HG03045 (cell line): ENCODE results near the gene GRIA2.
"Not testable (repeated sequence)": the region's sequence is repeated elsewhere in the genome, so short reads cannot be mapped to it uniquely, and the experiment has no call there.

Experiments
- ATAC-seq: cut with Tn5 transposase; IDR thresholded peaks from one replicate; pipeline ENCODE4 v1.9.1; 2021; ENCODE audit warnings: mild to moderate bottlenecking, moderate library complexity; ENCODE audit not compliant: unreplicated experiment

Gene GRIA2

GRCh38 chr4:157220371-157220881 is at the start of gene GRIA2:
TSS of gene GRIA2 (plus strand) at chr4:157220728. CDS start at chr4:157221043, 315 bp downstream.
- ATAC-seq: no peak

GRCh38 chr4:157172011-157172410 is 48.5 kb upstream of the GRIA2 start:
- ATAC-seq: no peak

- not testable (repeated sequence) for ATAC-seq
These were observed 40.3 kb upstream of the GRIA2 start for GRCh38 chr4:157180268-157180667.

- no peak for ATAC-seq
These were observed 36.2 kb upstream of the GRIA2 start for GRCh38 chr4:157184300-157184699.

GRCh38 chr4:157185363-157185762 is 35.2 kb upstream of the GRIA2 start:
- no peak for ATAC-seq

- no peak for ATAC-seq
These were observed 25.2 kb upstream of the GRIA2 start for GRCh38 chr4:157195374-157195773.

- no peak for ATAC-seq
These were observed 24.5 kb upstream of the GRIA2 start for GRCh38 chr4:157196046-157196445.

GRCh38 chr4:157204634-157205244 is 15.8 kb upstream of the GRIA2 start:
- peak; percentile 66 for ATAC-seq

GRCh38 chr4:157217708-157218107 is 2.8 kb upstream of the GRIA2 start:
- no peak for ATAC-seq

- no peak for ATAC-seq
These were observed 687 bp upstream of the GRIA2 start for GRCh38 chr4:157219711-157220370.

GRCh38 chr4:157221426-157221894 is 932 bp downstream of the GRIA2 start:
- ATAC-seq: no peak

- ATAC-seq: no peak
These were observed 1.6 kb downstream of the GRIA2 start for GRCh38 chr4:157221895-157222770.

GRCh38 chr4:157222771-157223160 is 2.2 kb downstream of the GRIA2 start:
- ATAC-seq: no peak

GRCh38 chr4:157223456-157223855 is 2.9 kb downstream of the GRIA2 start:
- ATAC-seq: no peak

- ATAC-seq: no peak
These were observed 4.6 kb downstream of the GRIA2 start for GRCh38 chr4:157225096-157225495.

- ATAC-seq: no peak
These were observed 5.5 kb downstream of the GRIA2 start for GRCh38 chr4:157226035-157226434.

- ATAC-seq: no peak
These were observed 6.1 kb downstream of the GRIA2 start for GRCh38 chr4:157226601-157227000.

GRCh38 chr4:157231525-157231924 is 11.0 kb downstream of the GRIA2 start:
- ATAC-seq: no peak

GRCh38 chr4:157242871-157243270 is 22.3 kb downstream of the GRIA2 start:
- ATAC-seq: no peak

- no peak for ATAC-seq
These were observed 23.8 kb downstream of the GRIA2 start for GRCh38 chr4:157244348-157244747.

- ATAC-seq: no peak
These were observed 24.8 kb downstream of the GRIA2 start for GRCh38 chr4:157245351-157245750.
